Activated T-helper 9 cell treated with anti-CD3 and anti-CD28 coated beads, Interleukin-2, amount 50 U/mL, for 16 hours (primary cell): ENCODE measurements around the gene RPP40.

ENCODE experiments used
- DNase-seq: peaks from one replicate; pipeline ENCODE4 v3.0.0-alpha.2; 2020; ENCODE audit warnings: low read depth

The RPP40 gene

GRCh38 chr6:4969609-4970285 lies 34.1 kb downstream of the RPP40 start:
- no peak for DNase-seq

GRCh38 chr6:4967301-4968030 lies 36.4 kb downstream of the RPP40 start:
- DNase-seq: no peak

GRCh38 chr6:4965562-4966389 lies 38.1 kb downstream of the RPP40 start:
- no peak for DNase-seq

GRCh38 chr6:4964675-4965561 lies 38.9 kb downstream of the RPP40 start:
- DNase-seq: no peak

GRCh38 chr6:4962905-4963304 lies 40.9 kb downstream of the RPP40 start:
- DNase-seq: no peak

GRCh38 chr6:4961322-4962168 lies 42.3 kb downstream of the RPP40 start:
- DNase-seq: no peak

- DNase-seq: no peak
These were observed 45.2 kb downstream of the RPP40 start for GRCh38 chr6:4958624-4959023.

- DNase-seq: no peak
These were observed 46.2 kb downstream of the RPP40 start for GRCh38 chr6:4957521-4958231.

- no peak for DNase-seq
These were observed 47.2 kb downstream of the RPP40 start for GRCh38 chr6:4956625-4957024.

- no peak for DNase-seq
These were observed 50.4 kb downstream of the RPP40 start for GRCh38 chr6:4953440-4953839.

GRCh38 chr6:4950836-4951533 lies 52.9 kb downstream of the RPP40 start:
- no peak for DNase-seq

GRCh38 chr6:4950076-4950475 lies 53.8 kb downstream of the RPP40 start:
- no peak for DNase-seq

GRCh38 chr6:4948781-4949450 lies 54.9 kb downstream of the RPP40 start:
- no peak for DNase-seq

- no peak for DNase-seq
These were observed 56.1 kb downstream of the RPP40 start for GRCh38 chr6:4947716-4948115.

- no peak for DNase-seq
These were observed 57.3 kb downstream of the RPP40 start for GRCh38 chr6:4946521-4946920.
